B cell (primary cell): ENCODE results near the gene TAMALIN.

ENCODE experiments used
- CTCF ChIP-seq: fragments of 200-600 bp; IDR thresholded peaks from one replicate; pipeline ENCODE4 v1.8.0; 2022; ENCODE audit warnings: antibody characterized with exemption, mild to moderate bottlenecking
- EZH2 ChIP-seq: IDR thresholded peaks from 2 replicates; pipeline ENCODE4 v1.6.1; 2012; ENCODE audit warnings: borderline replicate concordance, low read depth, mild to moderate bottlenecking, moderate library complexity, low read length; ENCODE audit not compliant: insufficient read depth, poor library complexity, severe bottlenecking

GRCh38 chr12:52043386-52044212 is 36.9 kb downstream of the TAMALIN start:
- no peak for TF ChIP-seq CTCF
- no peak for TF ChIP-seq EZH2
